ENCODE results near the gene PLA2G4B. TPM values are rescaled to one million over a fixed set of nuclear protein-coding genes. Genes with fewer than 3 reads are reported as not detected.

Gene PLA2G4B
- polyA plus RNA-seq, 1 donor (not counting 4 experiments of a cell fraction or from before 2014, with no cell fraction given), result 8.6 TPM

DNA sequence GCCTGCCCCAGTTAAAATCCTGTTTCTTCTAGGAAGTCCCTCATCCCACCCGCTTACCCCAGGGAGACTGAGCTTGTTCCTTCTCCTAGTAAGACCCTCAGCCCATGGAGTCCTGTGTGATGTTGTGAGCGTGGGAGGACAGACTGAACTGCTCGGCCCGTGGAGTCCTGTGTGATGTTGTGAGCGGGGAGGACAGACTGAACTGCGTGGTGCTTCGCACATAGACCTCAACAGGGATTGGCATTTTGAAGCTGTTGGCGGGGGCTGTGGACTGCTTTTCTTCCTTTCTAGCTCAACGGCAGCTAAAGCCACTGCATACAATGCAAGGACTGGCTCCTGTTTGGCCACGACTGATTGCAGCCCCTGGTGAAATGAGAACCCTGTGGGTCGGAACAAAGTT is 56.8 kb downstream of the PLA2G4B start:
- TF ChIP-seq CTCF (optimal IDR thresholded peaks at IDR 0.05 in 1 of 3, IDR thresholded peaks at IDR 0.05 in 1 of 3, conservative IDR thresholded peaks at IDR 0.05 in 1 of 3; ENCODE audit: extremely low read depth in 1 of 3, insufficient read depth in 2 of 3, low read length in 3 of 3) (no peak), EZH2 (IDR thresholded peaks at IDR 0.05; ENCODE audit: low read length) (no peak)
- Histone ChIP-seq H3K9ac (ENCODE audit: control insufficient read depth, extremely low read depth, insufficient read depth, low read length) (peak overlapping the region; percentile 72), H3K4me2 (ENCODE audit: control insufficient read depth, extremely low read depth, insufficient read depth, low read depth, low read length) (no peak overlapping the region), H3K36me3 (ENCODE audit: control insufficient read depth in 2 of 2, extremely low read depth in 1 of 2, insufficient read depth in 2 of 2, low read length in 2 of 2) (peaks cover 5 to 14% of the 10 kb centered on the region in 2 experiments), H3K9me3 (ENCODE audit: control insufficient read depth, low read depth, low read length) (no peaks in the 10 kb centered on the region), H3K4me3 (ENCODE audit: control insufficient read depth in 2 of 3, extremely low read depth in 1 of 3, insufficient read depth in 2 of 3, low read depth in 1 of 3, low read length in 3 of 3) (no peak overlapping the region), H3K4me1 (ENCODE audit: control insufficient read depth, extremely low read depth, insufficient read depth, low read length) (peaks cover 19% of the 10 kb centered on the region), H3K9me1 (ENCODE audit: control insufficient read depth, extremely low read depth, insufficient read depth, low read length) (no peaks in the 10 kb centered on the region), H3K27ac (ENCODE audit: control insufficient read depth, insufficient read depth, low read length) (no peak overlapping the region), H2AFZ (ENCODE audit: control insufficient read depth, low read length) (no peak overlapping the region), H4K20me1 (ENCODE audit: control insufficient read depth, extremely low read depth, insufficient read depth, low read length) (no peaks in the 10 kb centered on the region), H3K79me2 (ENCODE audit: control insufficient read depth, insufficient read depth, low read length) (no peaks in the 10 kb centered on the region), H3K27me3 (ENCODE audit: control insufficient read depth, extremely low read depth, insufficient read depth, low read length) (no peaks in the 10 kb centered on the region)
- FAIRE-seq (no peak), DNase-seq (ENCODE audit: low read depth, low spot score) (no peak)
- dilution Hi-C loops (cut with MboI; ENCODE audit: extremely low pct_ligation_motif_present, low sequenced_read_pairs), result no loop called here

DNA sequence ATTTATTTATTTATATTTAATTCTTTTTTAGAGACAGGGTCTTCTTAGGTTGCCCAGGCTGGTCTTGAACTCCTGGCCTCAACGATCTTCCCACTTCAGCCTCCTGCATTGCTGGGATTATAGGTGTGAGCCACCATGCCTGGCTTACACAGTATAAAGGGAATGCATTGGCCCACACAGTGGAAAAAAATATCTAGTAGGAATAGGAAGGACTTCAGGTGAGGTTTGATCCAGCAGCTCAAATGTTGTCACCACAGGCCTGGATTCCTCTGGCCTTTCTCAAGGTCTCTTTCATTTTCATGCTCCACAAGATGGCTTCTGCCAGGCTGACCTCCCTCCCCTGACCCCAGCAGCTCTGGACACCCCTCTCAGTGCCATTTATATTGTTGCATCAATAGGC is 57.3 kb downstream of the PLA2G4B start:
- peaks cover 19% of the 10 kb centered on the region for H3K4me1 ChIP-seq (ENCODE audit: control insufficient read depth, extremely low read depth, insufficient read depth, low read length)
- no peaks in the 10 kb centered on the region for H3K27me3 ChIP-seq (ENCODE audit: control insufficient read depth, extremely low read depth, insufficient read depth, low read length)
- DNase-seq (ENCODE audit: low read depth, low spot score), result no peak
- no peak overlapping the region for H3K27ac ChIP-seq (ENCODE audit: control insufficient read depth, insufficient read depth, low read length)
- H3K9me3 ChIP-seq (ENCODE audit: control insufficient read depth, low read depth, low read length), result no peaks in the 10 kb centered on the region
- H3K9me1 ChIP-seq (ENCODE audit: control insufficient read depth, extremely low read depth, insufficient read depth, low read length), result no peaks in the 10 kb centered on the region
- H3K79me2 ChIP-seq (ENCODE audit: control insufficient read depth, insufficient read depth, low read length), result no peaks in the 10 kb centered on the region
- FAIRE-seq, result no peak
- TF ChIP-seq EZH2 (IDR thresholded peaks at IDR 0.05; ENCODE audit: low read length), result no peak
- H4K20me1 ChIP-seq (ENCODE audit: control insufficient read depth, extremely low read depth, insufficient read depth, low read length), result no peaks in the 10 kb centered on the region
- dilution Hi-C loops (cut with MboI; ENCODE audit: extremely low pct_ligation_motif_present, low sequenced_read_pairs), result no loop called here
- no peak overlapping the region for H2AFZ ChIP-seq (ENCODE audit: control insufficient read depth, low read length)
- H3K36me3 ChIP-seq (ENCODE audit: control insufficient read depth in 2 of 2, extremely low read depth in 1 of 2, insufficient read depth in 2 of 2, low read length in 2 of 2), result peaks cover 5 to 17% of the 10 kb centered on the region in 2 experiments
- H3K9ac ChIP-seq (ENCODE audit: control insufficient read depth, extremely low read depth, insufficient read depth, low read length), result no peak overlapping the region
- H3K4me2 ChIP-seq (ENCODE audit: control insufficient read depth, extremely low read depth, insufficient read depth, low read depth, low read length), result no peak overlapping the region
- H3K4me3 ChIP-seq (ENCODE audit: control insufficient read depth in 2 of 3, extremely low read depth in 1 of 3, insufficient read depth in 2 of 3, low read depth in 1 of 3, low read length in 3 of 3), result no peak overlapping the region

GRCh38 chr15:41896566-41896965 is 57.9 kb downstream of the PLA2G4B start:
- Histone ChIP-seq H3K36me3 (ENCODE audit: control insufficient read depth in 2 of 2, extremely low read depth in 1 of 2, insufficient read depth in 2 of 2, low read length in 2 of 2) (peaks cover 5 to 17% of the 10 kb centered on the region in 2 experiments), H3K9me1 (ENCODE audit: control insufficient read depth, extremely low read depth, insufficient read depth, low read length) (no peaks in the 10 kb centered on the region), H3K9me3 (ENCODE audit: control insufficient read depth, low read depth, low read length) (no peaks in the 10 kb centered on the region), H2AFZ (ENCODE audit: control insufficient read depth, low read length) (no peak overlapping the region), H3K4me3 (ENCODE audit: control insufficient read depth in 2 of 3, extremely low read depth in 1 of 3, insufficient read depth in 2 of 3, low read depth in 1 of 3, low read length in 3 of 3) (no peak overlapping the region), H4K20me1 (ENCODE audit: control insufficient read depth, extremely low read depth, insufficient read depth, low read length) (no peaks in the 10 kb centered on the region), H3K4me2 (ENCODE audit: control insufficient read depth, extremely low read depth, insufficient read depth, low read depth, low read length) (no peak overlapping the region), H3K79me2 (ENCODE audit: control insufficient read depth, insufficient read depth, low read length) (no peaks in the 10 kb centered on the region), H3K9ac (ENCODE audit: control insufficient read depth, extremely low read depth, insufficient read depth, low read length) (no peak overlapping the region), H3K27me3 (ENCODE audit: control insufficient read depth, extremely low read depth, insufficient read depth, low read length) (no peaks in the 10 kb centered on the region), H3K27ac (ENCODE audit: control insufficient read depth, insufficient read depth, low read length) (no peak overlapping the region), H3K4me1 (ENCODE audit: control insufficient read depth, extremely low read depth, insufficient read depth, low read length) (peaks cover 19% of the 10 kb centered on the region)
- dilution Hi-C loops (cut with MboI; ENCODE audit: extremely low pct_ligation_motif_present, low sequenced_read_pairs), result no loop called here
- FAIRE-seq (no peak), DNase-seq (ENCODE audit: low read depth, low spot score) (no peak)
- TF ChIP-seq CTCF (optimal IDR thresholded peaks at IDR 0.05 in 1 of 3, IDR thresholded peaks at IDR 0.05 in 1 of 3, conservative IDR thresholded peaks at IDR 0.05 in 1 of 3; ENCODE audit: extremely low read depth in 1 of 3, insufficient read depth in 2 of 3, low read length in 3 of 3) (no peak), EZH2 (IDR thresholded peaks at IDR 0.05; ENCODE audit: low read length) (no peak)

Measured in keratinocyte (primary cell).